ENCODE results near the gene TLX2. TPM values are rescaled to one million over a fixed set of nuclear protein-coding genes. Genes with fewer than 3 reads are reported as not detected.

The TLX2 gene
- total RNA-seq, 1 experiment from 2014 or later: not detected

- BruUV-seq (replicated peaks): no TSS peak
- intact Hi-C loops (cut with micrococcal nuclease; ENCODE audit: unreplicated experiment): no loop called here
- H3K9me3 ChIP-seq (ENCODE audit: low read depth, low read length, poor library complexity, severe bottlenecking): no peaks in the 10 kb centered on the region
- no peak overlapping the region for H3K4me3 ChIP-seq (ENCODE audit: low read depth, low read length, poor library complexity, severe bottlenecking)
- no peak overlapping the region for H3K27ac ChIP-seq (ENCODE audit: low read depth, low read length, poor library complexity, severe bottlenecking)
- H3K4me1 ChIP-seq (ENCODE audit: insufficient read depth, low read length, poor library complexity, severe bottlenecking): peaks cover 12% of the 10 kb centered on the region
- H3K27me3 ChIP-seq (replicated peaks; ENCODE audit: insufficient read depth, low read depth, low read length, poor library complexity): peaks cover 31% of the 10 kb centered on the region
- peaks cover 14% of the 10 kb centered on the region for H3K36me3 ChIP-seq (ENCODE audit: insufficient read depth, low read length, poor library complexity, severe bottlenecking)
- ChIA-PET POLR2A (ENCODE audit: low non-redundant PET) (no interaction called here), CTCF (no interaction called here)
- DNase-seq (ENCODE audit: low spot score): no peak
- TF ChIP-seq EZH2 (IDR thresholded peaks at IDR 0.05; ENCODE audit: borderline replicate concordance, low read depth, low read length, poor library complexity, severe bottlenecking): no peak
- no peak for TF ChIP-seq CTCF (conservative IDR thresholded peaks at IDR 0.05; ENCODE audit: low read depth, low read length)
These were observed 12.0 kb upstream of the TLX2 start for GRCh38 chr2:74502147-74502719.

- no TSS peak for BruUV-seq (replicated peaks)
- TF ChIP-seq CTCF (conservative IDR thresholded peaks at IDR 0.05; ENCODE audit: low read depth, low read length) (no peak), EZH2 (IDR thresholded peaks at IDR 0.05; ENCODE audit: borderline replicate concordance, low read depth, low read length, poor library complexity, severe bottlenecking) (no peak)
- no peak for DNase-seq (ENCODE audit: low spot score)
- POLR2A ChIA-PET (ENCODE audit: low non-redundant PET): no interaction called here
- Histone ChIP-seq H3K27ac (ENCODE audit: low read depth, low read length, poor library complexity, severe bottlenecking) (no peak overlapping the region), H3K27me3 (replicated peaks; ENCODE audit: insufficient read depth, low read depth, low read length, poor library complexity) (peaks cover 26% of the 10 kb centered on the region), H3K36me3 (ENCODE audit: insufficient read depth, low read length, poor library complexity, severe bottlenecking) (peaks cover 14% of the 10 kb centered on the region), H3K4me3 (ENCODE audit: low read depth, low read length, poor library complexity, severe bottlenecking) (no peak overlapping the region), H3K9me3 (ENCODE audit: low read depth, low read length, poor library complexity, severe bottlenecking) (no peaks in the 10 kb centered on the region), H3K4me1 (ENCODE audit: insufficient read depth, low read length, poor library complexity, severe bottlenecking) (peaks cover 10% of the 10 kb centered on the region)
- CTCF ChIA-PET: no interaction called here
- intact Hi-C loops (cut with micrococcal nuclease; ENCODE audit: unreplicated experiment): no loop called here
These were observed 11.3 kb upstream of the TLX2 start for GRCh38 chr2:74502720-74503505.

GRCh38 chr2:74503506-74504475, 10.5 kb upstream of the TLX2 start:
- ChIA-PET POLR2A (ENCODE audit: low non-redundant PET) (no interaction called here), CTCF (no interaction called here)
- BruUV-seq (replicated peaks): no TSS peak
- Histone ChIP-seq H3K27me3 (replicated peaks; ENCODE audit: insufficient read depth, low read depth, low read length, poor library complexity) (peaks cover 17% of the 10 kb centered on the region), H3K27ac (ENCODE audit: low read depth, low read length, poor library complexity, severe bottlenecking) (no peak overlapping the region), H3K4me3 (ENCODE audit: low read depth, low read length, poor library complexity, severe bottlenecking) (no peak overlapping the region), H3K4me1 (ENCODE audit: insufficient read depth, low read length, poor library complexity, severe bottlenecking) (peaks cover 13% of the 10 kb centered on the region), H3K9me3 (ENCODE audit: low read depth, low read length, poor library complexity, severe bottlenecking) (no peaks in the 10 kb centered on the region), H3K36me3 (ENCODE audit: insufficient read depth, low read length, poor library complexity, severe bottlenecking) (peaks cover 14% of the 10 kb centered on the region)
- intact Hi-C loops (cut with micrococcal nuclease; ENCODE audit: unreplicated experiment): no loop called here
- DNase-seq (ENCODE audit: low spot score): no peak
- TF ChIP-seq CTCF (conservative IDR thresholded peaks at IDR 0.05; ENCODE audit: low read depth, low read length): no peak
- no peak for TF ChIP-seq EZH2 (IDR thresholded peaks at IDR 0.05; ENCODE audit: borderline replicate concordance, low read depth, low read length, poor library complexity, severe bottlenecking)
